ENCODE data around the gene MYOF. TPM values are rescaled to one million over a fixed set of nuclear protein-coding genes. Genes with fewer than 3 reads are reported as not detected.
"Not testable (repeated sequence)": the region's sequence is repeated elsewhere in the genome, so short reads cannot be mapped to it uniquely, and the experiment has no call there.

Gene MYOF
- total RNA-seq, 1 donor, result 379 TPM

DNA sequence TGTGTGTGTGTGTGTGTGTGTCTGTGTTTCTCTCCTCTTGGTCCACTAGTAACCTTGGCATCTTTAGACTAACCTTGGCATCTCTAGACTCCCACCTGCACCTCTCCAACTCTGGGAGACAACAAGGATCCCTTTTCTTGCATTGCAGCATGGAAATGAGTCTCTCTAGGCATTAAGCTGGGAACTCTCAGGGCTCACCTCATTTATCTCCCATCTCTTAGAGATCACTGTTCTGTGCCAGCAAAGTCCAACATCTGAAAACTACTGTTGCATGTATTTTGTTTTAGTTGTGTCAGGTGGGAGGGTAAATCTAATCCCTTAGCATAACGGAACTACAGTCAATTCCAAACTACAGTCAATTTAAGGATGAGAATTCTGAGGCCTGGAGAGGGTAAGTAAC lies 38.7 kb downstream of the MYOF start:
- TF ChIP-seq, protein P1, sequence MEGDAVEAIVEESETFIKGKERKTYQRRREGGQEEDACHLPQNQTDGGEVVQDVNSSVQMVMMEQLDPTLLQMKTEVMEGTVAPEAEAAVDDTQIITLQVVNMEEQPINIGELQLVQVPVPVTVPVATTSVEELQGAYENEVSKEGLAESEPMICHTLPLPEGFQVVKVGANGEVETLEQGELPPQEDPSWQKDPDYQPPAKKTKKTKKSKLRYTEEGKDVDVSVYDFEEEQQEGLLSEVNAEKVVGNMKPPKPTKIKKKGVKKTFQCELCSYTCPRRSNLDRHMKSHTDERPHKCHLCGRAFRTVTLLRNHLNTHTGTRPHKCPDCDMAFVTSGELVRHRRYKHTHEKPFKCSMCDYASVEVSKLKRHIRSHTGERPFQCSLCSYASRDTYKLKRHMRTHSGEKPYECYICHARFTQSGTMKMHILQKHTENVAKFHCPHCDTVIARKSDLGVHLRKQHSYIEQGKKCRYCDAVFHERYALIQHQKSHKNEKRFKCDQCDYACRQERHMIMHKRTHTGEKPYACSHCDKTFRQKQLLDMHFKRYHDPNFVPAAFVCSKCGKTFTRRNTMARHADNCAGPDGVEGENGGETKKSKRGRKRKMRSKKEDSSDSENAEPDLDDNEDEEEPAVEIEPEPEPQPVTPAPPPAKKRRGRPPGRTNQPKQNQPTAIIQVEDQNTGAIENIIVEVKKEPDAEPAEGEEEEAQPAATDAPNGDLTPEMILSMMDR (IDR thresholded peaks at IDR 0.05; ENCODE audit: extremely low read depth, low read depth, low read length), result no peak
- H3K9me3 ChIP-seq (ENCODE audit: low read depth, low read length), result no peaks in the 10 kb centered on the region
- peaks cover 95% of the 10 kb centered on the region for H3K79me2 ChIP-seq (ENCODE audit: insufficient read depth, low read length)
- H3K36me3 ChIP-seq (ENCODE audit: insufficient read depth, low read length), result peaks cover 59% of the 10 kb centered on the region
- H3K4me1 ChIP-seq (ENCODE audit: insufficient read depth, low read length), result peaks cover 51% of the 10 kb centered on the region
- H4K20me1 ChIP-seq (ENCODE audit: insufficient read depth, low read length), result no peaks in the 10 kb centered on the region
- no peak overlapping the region for H3K4me3 ChIP-seq (ENCODE audit: insufficient read depth, low read length)
- DNase-seq (ENCODE audit: insufficient read length, low spot score, missing footprints), result no peak
- H3K27me3 ChIP-seq (ENCODE audit: insufficient read depth, low read length), result no peaks in the 10 kb centered on the region
- peak overlapping the region; percentile 47 for H3K27ac ChIP-seq (ENCODE audit: low read depth, low read length)
- no peak overlapping the region for H2AFZ ChIP-seq (ENCODE audit: low read length)
- H3K4me2 ChIP-seq (ENCODE audit: insufficient read depth, low read length), result no peak overlapping the region

GRCh38 chr10:93442721-93443120 lies 39.4 kb downstream of the MYOF start:
- not testable (repeated sequence) for H3K27me3 ChIP-seq (ENCODE audit: insufficient read depth, low read length); H4K20me1 ChIP-seq (ENCODE audit: insufficient read depth, low read length); H3K4me3 ChIP-seq (ENCODE audit: insufficient read depth, low read length); DNase-seq (ENCODE audit: insufficient read length, low spot score, missing footprints); H3K4me2 ChIP-seq (ENCODE audit: insufficient read depth, low read length); H3K9me3 ChIP-seq (ENCODE audit: low read depth, low read length); H2AFZ ChIP-seq (ENCODE audit: low read length)
- H3K79me2 ChIP-seq (ENCODE audit: insufficient read depth, low read length), result peaks cover 94% of the 10 kb centered on the region
- H3K4me1 ChIP-seq (ENCODE audit: insufficient read depth, low read length), result peaks cover 59% of the 10 kb centered on the region
- peak overlapping the region; percentile 47 for H3K27ac ChIP-seq (ENCODE audit: low read depth, low read length)
- peaks cover 56% of the 10 kb centered on the region for H3K36me3 ChIP-seq (ENCODE audit: insufficient read depth, low read length)

- no peak overlapping the region for H2AFZ ChIP-seq (ENCODE audit: low read length)
- peak; percentile 22 for DNase-seq (ENCODE audit: insufficient read length, low spot score, missing footprints)
- peaks cover 70% of the 10 kb centered on the region for H3K4me1 ChIP-seq (ENCODE audit: insufficient read depth, low read length)
- H4K20me1 ChIP-seq (ENCODE audit: insufficient read depth, low read length), result no peaks in the 10 kb centered on the region
- H3K27me3 ChIP-seq (ENCODE audit: insufficient read depth, low read length), result no peaks in the 10 kb centered on the region
- H3K4me3 ChIP-seq (ENCODE audit: insufficient read depth, low read length), result no peak overlapping the region
- TF ChIP-seq, protein P1 (IDR thresholded peaks at IDR 0.05; ENCODE audit: extremely low read depth, low read depth, low read length), result no peak
- no peak overlapping the region for H3K4me2 ChIP-seq (ENCODE audit: insufficient read depth, low read length)
- H3K36me3 ChIP-seq (ENCODE audit: insufficient read depth, low read length), result peaks cover 36% of the 10 kb centered on the region
- H3K79me2 ChIP-seq (ENCODE audit: insufficient read depth, low read length), result peaks cover 73% of the 10 kb centered on the region
- H3K9me3 ChIP-seq (ENCODE audit: low read depth, low read length), result no peaks in the 10 kb centered on the region
- peak overlapping the region; percentile 47 for H3K27ac ChIP-seq (ENCODE audit: low read depth, low read length)
Measured at GRCh38 chr10:93440591-93441091, 41.5 kb downstream of the MYOF start.

- DNase-seq (ENCODE audit: insufficient read length, low spot score, missing footprints), result peak; percentile 6
- Histone ChIP-seq H3K36me3 (ENCODE audit: insufficient read depth, low read length) (peaks cover 35% of the 10 kb centered on the region), H3K9me3 (ENCODE audit: low read depth, low read length) (no peaks in the 10 kb centered on the region), H3K27me3 (ENCODE audit: insufficient read depth, low read length) (no peaks in the 10 kb centered on the region), H3K4me2 (ENCODE audit: insufficient read depth, low read length) (no peak overlapping the region), H3K4me1 (ENCODE audit: insufficient read depth, low read length) (peaks cover 78% of the 10 kb centered on the region), H4K20me1 (ENCODE audit: insufficient read depth, low read length) (no peaks in the 10 kb centered on the region), H3K79me2 (ENCODE audit: insufficient read depth, low read length) (peaks cover 73% of the 10 kb centered on the region), H2AFZ (ENCODE audit: low read length) (no peak overlapping the region), H3K4me3 (ENCODE audit: insufficient read depth, low read length) (no peak overlapping the region), H3K27ac (ENCODE audit: low read depth, low read length) (peak overlapping the region; percentile 100)
- TF ChIP-seq, protein P1 (IDR thresholded peaks at IDR 0.05; ENCODE audit: extremely low read depth, low read depth, low read length), result no peak
Measured at GRCh38 chr10:93438613-93439253, 43.4 kb downstream of the MYOF start.

Data from osteoblast (primary cell).